WERI-Rb-1 (cell line): Measurements from ENCODE around the gene DLK1.

ENCODE experiments used
- DNase-seq: peaks from one replicate; pipeline ENCODE4 v3.0.0-alpha.2; 2020
- H3K27ac ChIP-seq: fragments of 250-450 bp; sonication (Bioruptor Pico); 2 replicates; pipeline ENCODE4 v1.5.1; 2020; ENCODE audit warnings: mild to moderate bottlenecking, moderate library complexity
- H3K27me3 ChIP-seq: fragments of 250-450 bp; sonication (Bioruptor Pico); 2 replicates; pipeline ENCODE4 v1.5.1; 2021; ENCODE audit warnings: mild to moderate bottlenecking, low read depth, moderate library complexity; ENCODE audit not compliant: insufficient read depth, severe bottlenecking
- H3K36me3 ChIP-seq: fragments of 250-450 bp; sonication (Bioruptor Pico); 2 replicates; pipeline ENCODE4 v1.5.1; 2020; ENCODE audit warnings: mild to moderate bottlenecking, moderate library complexity
- H3K4me3 ChIP-seq: 2 replicates; pipeline ENCODE4 v1.5.1; 2011; ENCODE audit warnings: low read depth, mild to moderate bottlenecking, control low read depth, low read length
- H3K9me3 ChIP-seq: fragments of 250-450 bp; sonication (Bioruptor Pico); 2 replicates; pipeline ENCODE4 v1.5.1; 2021; ENCODE audit warnings: mild to moderate bottlenecking, moderate library complexity; ENCODE audit not compliant: severe bottlenecking
- CTCF ChIP-seq: IDR thresholded peaks from 2 replicates; pipeline ENCODE4 v1.5.1; 2011; ENCODE audit warnings: low read depth, mild to moderate bottlenecking, control low read depth, inconsistent platforms, low read length

DLK1 gene

DNA sequence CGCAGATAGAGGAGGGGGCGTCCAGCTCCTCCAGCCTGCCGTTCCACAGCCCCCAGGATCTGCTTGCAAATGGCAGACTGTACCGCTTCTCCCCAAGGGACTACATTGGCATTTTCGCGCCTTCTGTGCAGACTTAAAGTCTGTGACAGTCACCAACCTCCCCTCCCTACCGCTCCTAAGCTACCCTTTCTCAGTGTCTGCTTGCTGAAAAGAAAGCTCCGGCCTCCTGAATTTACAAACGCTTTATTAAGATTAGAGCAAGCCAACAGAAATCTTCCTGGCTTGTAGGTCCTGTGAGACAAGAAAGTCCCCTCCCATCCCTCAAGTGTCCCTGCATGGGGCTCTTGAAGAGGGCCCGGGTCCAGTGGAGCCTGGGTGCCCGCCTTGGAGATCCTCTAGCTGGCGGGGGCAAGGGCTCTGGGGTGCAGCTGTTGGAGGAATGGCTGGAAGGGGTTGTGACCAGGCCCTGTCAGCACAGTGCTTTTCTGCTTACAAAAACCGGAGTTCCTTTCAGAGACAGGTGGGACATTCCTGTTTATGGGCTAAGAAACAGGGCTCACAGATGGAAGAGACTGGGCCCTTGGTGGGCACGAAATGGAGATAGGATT, 2.8 kb upstream of the DLK1 start:
- H3K4me3 ChIP-seq, result no peak overlapping the region
- H3K9me3 ChIP-seq, result peaks cover 2% of the 10 kb centered on the region
- no peaks in the 10 kb centered on the region for H3K36me3 ChIP-seq
- no peak overlapping the region for H3K27ac ChIP-seq
- no peak for DNase-seq
- H3K27me3 ChIP-seq, result peaks cover 13% of the 10 kb centered on the region
- TF ChIP-seq CTCF, result no peak

DNA sequence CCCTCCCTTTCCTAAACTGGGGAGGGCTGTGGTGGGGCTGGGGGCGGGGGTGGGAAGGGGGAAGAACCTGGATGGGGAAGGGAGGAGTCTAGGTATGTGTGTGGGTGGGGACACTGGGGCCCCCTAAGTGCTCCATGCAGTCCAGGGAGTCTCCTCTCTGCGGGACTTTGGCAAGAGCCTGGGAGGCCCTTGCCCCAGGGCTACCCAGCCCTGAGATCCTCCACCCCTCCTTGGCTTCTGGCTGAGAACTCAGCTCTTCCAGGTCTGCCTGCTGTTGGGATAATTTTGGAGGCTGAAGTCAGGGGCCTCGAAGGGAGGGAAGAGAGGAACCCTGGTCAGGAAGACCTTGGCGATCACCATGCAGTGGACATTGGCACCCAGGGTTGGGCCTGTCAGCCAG, 2.2 kb upstream of the DLK1 start:
- H3K36me3 ChIP-seq, result no peaks in the 10 kb centered on the region
- peaks cover 14% of the 10 kb centered on the region for H3K27me3 ChIP-seq
- H3K4me3 ChIP-seq, result no peak overlapping the region
- no peak for TF ChIP-seq CTCF
- DNase-seq, result no peak
- H3K9me3 ChIP-seq, result peaks cover 2% of the 10 kb centered on the region
- no peak overlapping the region for H3K27ac ChIP-seq

- no peak for DNase-seq
- Histone ChIP-seq H3K27me3 (peaks cover 16% of the 10 kb centered on the region), H3K4me3 (no peak overlapping the region), H3K36me3 (no peaks in the 10 kb centered on the region), H3K9me3 (peaks cover 2% of the 10 kb centered on the region), H3K27ac (no peak overlapping the region)
- TF ChIP-seq CTCF, result no peak
Observed at GRCh38 chr14:100725587-100726387, 905 bp upstream of the DLK1 start.

DNA sequence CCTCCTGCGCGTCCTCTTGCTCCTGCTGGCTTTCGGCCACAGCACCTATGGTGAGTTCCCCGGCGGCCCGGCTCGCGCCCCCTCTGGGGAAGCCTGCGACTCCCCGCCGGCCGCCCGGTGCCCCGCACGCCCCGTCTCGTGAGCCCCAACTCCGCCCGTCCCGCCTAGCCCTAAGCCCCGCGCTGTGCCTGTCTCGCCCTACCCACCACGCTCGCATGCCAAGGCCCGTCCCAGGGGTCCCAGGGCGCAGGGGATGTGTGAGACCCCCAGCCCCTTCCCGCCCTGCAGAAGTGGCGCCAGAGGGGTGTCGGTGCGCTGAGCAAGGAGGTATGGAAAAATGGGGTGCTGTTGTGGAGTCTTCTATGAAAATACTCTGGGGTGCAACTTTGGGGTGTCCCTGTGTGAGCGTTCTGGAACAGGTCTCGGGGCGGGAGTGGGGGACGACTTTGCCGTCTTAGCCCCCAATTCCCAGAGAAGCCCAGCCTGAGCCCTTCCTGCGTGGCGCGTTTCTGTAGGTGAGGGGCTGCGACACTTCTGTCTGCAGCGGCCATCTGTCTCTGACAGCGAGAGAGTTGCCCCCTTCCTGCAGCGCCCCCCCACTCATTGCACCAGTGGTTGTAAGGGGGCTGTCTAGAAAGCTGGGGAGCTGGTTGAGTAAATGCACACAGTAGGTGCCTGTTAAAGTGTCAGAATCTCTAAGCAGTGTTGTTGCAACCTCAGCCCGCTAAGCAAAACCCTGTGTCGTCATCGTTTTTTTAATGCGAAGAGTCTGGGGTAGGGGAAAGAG, 587 bp downstream of the DLK1 start:
- Histone ChIP-seq H3K36me3 (no peaks in the 10 kb centered on the region), H3K4me3 (no peak overlapping the region), H3K9me3 (peaks cover 2% of the 10 kb centered on the region), H3K27ac (no peak overlapping the region), H3K27me3 (peaks cover 16% of the 10 kb centered on the region)
- TF ChIP-seq CTCF, result no peak
- no peak for DNase-seq

DNA sequence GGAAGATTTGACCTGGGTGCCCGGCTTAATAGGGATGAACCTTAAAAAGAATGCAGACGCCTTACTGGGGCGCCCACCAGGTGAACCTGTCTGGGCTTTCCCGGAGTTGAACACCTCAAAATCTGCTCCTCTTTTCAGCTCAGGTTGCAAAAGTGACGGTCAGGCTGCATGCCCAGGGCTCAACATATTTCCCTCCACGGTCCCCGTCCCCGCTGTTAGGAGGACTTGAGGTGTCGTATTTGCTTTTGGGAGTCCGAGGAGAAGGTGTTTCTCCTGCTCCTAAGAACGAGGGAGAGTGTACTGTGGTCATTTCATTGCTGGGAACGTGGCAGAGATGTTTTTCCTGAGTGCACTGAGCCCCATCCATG, 1.2 kb downstream of the DLK1 start:
- no peak for TF ChIP-seq CTCF
- no peak for DNase-seq
- H3K27me3 ChIP-seq, result peaks cover 16% of the 10 kb centered on the region
- H3K9me3 ChIP-seq, result peaks cover 2% of the 10 kb centered on the region
- no peak overlapping the region for H3K27ac ChIP-seq
- H3K36me3 ChIP-seq, result no peaks in the 10 kb centered on the region
- no peak overlapping the region for H3K4me3 ChIP-seq
